VCaP (cell line): ENCODE data around the gene CDS1.
"Not testable (repeated sequence)": the region's sequence is repeated elsewhere in the genome, so short reads cannot be mapped to it uniquely, and the experiment has no call there.

Experiments
- H3K27ac ChIP-seq: fragments of 450-650 bp; 2 replicates; pipeline ENCODE4 v1.5.1; 2017
- TF ChIP-seq, protein P1 (sequence below): fragments of 450-650 bp; conservative IDR thresholded peaks from 2 replicates; pipeline ENCODE4 v1.5.1; 2017; ENCODE audit warnings: mild to moderate bottlenecking, moderate library complexity

The CDS1 gene

DNA sequence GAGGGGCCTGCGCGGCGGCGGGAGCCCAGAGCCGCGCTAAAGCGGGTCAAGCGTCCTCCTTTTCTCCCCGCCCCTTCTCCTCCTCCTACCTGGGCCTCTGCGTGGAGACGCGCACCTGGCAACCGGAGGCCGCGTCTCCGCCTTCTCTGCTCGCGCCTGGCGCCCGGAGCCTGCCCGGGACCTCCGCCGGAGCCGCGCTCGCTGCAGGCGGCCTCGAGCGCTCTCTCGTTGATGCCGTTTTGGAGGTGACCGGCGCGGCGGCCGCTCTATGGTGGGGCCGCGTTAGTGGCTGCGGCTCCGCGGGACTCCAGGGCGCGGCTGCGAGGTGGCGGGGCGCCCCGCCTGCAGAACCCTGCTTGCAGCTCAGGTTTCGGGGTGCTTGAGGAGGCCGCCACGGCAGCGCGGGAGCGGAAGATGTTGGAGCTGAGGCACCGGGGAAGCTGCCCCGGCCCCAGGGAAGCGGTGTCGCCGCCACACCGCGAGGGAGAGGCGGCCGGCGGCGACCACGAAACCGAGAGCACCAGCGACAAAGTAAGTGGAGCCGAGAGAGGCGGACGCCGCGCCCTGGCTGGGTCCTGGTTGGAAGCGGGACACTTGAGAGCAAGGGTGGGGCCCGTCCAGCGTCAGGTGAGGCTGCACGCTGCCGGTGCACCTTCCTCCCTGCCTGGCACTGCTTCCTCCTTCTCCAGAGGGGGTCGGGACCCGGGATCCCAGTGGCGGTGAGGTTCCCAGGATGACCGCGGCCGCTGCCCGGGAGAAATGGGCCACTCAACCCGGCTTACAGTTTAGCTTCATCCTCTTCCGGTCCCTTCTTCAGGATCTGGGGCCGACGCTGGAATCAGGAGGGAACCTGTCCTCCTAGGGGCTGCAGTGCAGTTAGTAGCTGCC is at the start of gene CDS1:
Gene CDS1, plus strand, starts transcription at position 140 of the 888 bp plus-strand sequence. Its CDS starts 275 bp downstream, at position 415.
- H3K27ac ChIP-seq, result peak within 1 kb of the TSS; percentile 92
- TF ChIP-seq, protein P1, sequence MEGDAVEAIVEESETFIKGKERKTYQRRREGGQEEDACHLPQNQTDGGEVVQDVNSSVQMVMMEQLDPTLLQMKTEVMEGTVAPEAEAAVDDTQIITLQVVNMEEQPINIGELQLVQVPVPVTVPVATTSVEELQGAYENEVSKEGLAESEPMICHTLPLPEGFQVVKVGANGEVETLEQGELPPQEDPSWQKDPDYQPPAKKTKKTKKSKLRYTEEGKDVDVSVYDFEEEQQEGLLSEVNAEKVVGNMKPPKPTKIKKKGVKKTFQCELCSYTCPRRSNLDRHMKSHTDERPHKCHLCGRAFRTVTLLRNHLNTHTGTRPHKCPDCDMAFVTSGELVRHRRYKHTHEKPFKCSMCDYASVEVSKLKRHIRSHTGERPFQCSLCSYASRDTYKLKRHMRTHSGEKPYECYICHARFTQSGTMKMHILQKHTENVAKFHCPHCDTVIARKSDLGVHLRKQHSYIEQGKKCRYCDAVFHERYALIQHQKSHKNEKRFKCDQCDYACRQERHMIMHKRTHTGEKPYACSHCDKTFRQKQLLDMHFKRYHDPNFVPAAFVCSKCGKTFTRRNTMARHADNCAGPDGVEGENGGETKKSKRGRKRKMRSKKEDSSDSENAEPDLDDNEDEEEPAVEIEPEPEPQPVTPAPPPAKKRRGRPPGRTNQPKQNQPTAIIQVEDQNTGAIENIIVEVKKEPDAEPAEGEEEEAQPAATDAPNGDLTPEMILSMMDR, result no peak

DNA sequence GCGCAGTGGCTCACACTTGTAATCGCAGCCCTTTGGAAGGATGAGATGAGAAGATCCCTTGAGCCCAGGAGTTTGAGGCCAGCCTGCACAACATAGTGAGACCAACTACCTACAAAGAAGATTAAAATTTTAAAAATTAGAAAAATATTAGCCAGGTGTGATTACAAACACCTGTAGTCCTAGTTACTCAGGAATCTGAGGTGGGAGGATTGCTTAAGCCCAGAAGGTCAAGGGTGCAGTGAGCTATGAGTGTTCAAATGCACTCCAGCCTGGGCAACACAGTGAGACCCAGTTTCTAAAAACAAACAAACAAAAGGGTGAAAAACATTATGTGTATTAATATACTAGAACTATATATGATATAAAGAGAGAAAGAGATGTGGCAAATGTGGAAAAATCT is 47.0 kb upstream of the CDS1 start:
- H3K27ac ChIP-seq, result no peak overlapping the region
- TF ChIP-seq, protein P1, result no peak

DNA sequence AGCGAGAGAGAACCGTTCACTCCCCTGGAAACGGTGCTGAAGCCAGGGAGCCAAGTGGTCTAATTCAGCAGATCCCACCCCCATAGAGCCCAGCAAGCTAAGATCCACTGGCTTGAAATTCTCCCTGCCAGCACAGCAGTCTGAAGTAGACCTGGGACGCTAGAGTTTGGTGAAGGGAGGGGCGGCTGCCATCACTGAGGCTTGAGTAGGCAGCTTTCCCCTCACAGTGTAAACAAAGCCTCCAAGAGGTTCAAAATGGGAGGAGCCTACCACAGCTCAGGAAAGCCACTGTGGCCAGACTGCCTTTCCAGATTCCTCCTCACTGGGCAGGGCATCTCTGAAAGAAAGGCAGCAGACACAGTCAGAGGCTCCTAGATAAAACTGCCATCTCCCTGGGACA is 37.8 kb upstream of the CDS1 start:
- TF ChIP-seq, protein P1, result no peak
- no peak overlapping the region for H3K27ac ChIP-seq

DNA sequence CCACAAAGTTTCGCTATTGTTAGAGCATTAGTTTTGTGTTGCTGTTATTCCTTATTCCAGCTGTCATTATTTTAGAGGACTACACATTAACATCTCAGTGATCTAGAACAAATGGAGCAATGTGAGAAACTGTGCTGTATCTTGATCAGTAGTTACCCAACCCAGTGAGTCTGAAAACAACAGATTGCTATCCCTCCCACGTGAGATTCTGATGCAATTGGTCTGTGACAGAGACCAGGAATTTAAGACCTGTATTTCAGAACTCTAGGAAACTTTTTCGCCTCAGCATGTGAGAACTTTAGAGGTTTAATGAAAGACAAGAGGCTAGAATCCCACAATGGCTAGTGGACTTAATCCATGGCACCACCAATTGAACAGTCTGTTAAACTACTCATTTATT is 35.7 kb upstream of the CDS1 start:
- TF ChIP-seq, protein P1, result no peak

DNA sequence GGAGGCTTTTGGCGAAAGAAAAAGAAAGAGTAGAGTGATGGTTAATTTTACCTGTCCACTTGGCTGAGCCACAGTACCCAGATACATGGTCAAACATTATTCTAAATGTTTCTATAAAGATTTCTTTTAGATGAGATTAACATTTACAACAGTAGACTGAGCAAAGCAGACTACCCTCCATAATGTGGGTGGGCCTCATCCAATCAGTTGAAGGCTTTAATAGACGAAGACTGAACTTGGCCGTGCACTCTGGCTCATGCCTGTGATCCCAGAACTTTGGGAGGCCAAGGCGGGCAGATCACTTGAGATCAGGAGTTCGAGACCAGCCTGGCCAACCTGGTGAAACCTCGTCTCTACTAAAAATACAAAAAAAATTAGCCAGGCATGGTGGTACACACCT is 33.7 kb upstream of the CDS1 start:
- H3K27ac ChIP-seq, result not testable (repeated sequence)

More for the DNA sequence above, 35.7 kb upstream of the CDS1 start:
- H3K27ac ChIP-seq, result no peak overlapping the region

DNA sequence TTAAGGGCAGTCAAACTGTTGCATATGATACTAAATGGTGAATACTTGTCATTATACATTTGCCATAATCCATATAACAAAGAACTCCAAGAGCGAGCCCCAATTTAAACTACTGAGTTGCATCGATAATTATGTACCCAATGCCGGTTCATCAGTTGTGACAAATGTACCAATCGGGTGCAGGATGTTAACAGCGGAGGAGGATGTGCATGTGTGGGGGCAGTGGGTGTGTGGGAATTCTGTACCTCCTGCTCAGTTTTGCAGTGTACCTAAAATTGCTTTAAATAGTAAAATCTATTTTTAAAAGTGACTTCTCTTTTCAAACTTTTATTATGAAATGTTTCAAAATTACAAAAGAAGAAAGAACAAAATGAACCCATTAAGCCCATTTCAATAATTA is 20.8 kb upstream of the CDS1 start:
- TF ChIP-seq, protein P1, result no peak
- H3K27ac ChIP-seq, result no peak overlapping the region

DNA sequence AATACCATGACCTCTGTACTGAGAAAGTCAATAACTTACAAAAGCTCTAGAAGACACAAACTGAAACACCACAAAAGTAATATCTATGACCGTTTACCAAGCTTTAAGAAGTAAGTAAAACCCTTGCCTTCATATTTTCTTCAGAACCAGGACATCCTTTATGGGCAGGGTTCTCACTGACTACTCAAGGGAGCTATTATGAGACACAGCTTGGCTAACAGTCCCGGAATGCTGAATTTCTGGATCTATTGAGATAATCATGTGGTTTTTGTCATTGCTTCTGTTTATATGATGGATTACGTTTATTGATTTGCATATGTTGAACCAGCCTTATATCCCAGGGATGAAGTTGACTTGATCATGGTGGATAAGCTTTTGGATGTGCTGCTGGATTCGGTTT is 19.9 kb upstream of the CDS1 start:
- TF ChIP-seq, protein P1, result no peak
- no peak overlapping the region for H3K27ac ChIP-seq

DNA sequence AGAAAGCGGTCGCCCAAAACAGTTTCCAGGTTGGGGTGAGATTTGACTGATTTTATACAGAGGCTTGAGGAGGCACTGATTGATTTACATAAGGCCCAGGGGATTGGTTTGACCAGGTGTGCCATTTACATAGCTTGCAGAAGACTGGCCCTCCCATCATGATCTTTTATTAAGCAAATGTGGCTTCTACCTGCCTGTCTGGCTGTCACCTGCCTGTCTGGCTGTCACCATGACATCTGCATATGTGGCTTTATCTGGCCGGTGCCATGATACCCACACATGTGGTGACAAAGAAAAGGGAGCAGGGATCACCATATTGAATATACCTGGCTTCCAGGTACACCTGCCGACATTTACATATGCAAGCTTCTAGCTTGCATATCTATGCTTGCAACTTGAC is 17.0 kb upstream of the CDS1 start:
- TF ChIP-seq, protein P1, result no peak
- H3K27ac ChIP-seq, result no peak overlapping the region
